GM12878 (cell line): Measurements from ENCODE around the gene CBARP. TPM values are rescaled to one million over a fixed set of nuclear protein-coding genes. Genes with fewer than 3 reads are reported as not detected.
A peak's percentile ranks its signal among the peaks of the same experiment; 100 is the strongest.

Experiments used
- CBX5 ChIP-seq: sonication (generic); IDR thresholded peaks from 2 replicates; pipeline ENCODE4 v1.6.1; 2016; ENCODE audit warnings: low read depth, moderate library complexity, mild to moderate bottlenecking, inconsistent platforms
- DPF2 ChIP-seq: fragments of 450-650 bp; IDR thresholded peaks from 2 replicates; pipeline ENCODE4 v1.6.1; 2017; ENCODE audit warnings: mild to moderate bottlenecking
- ESRRA ChIP-seq: IDR thresholded peaks from 2 replicates; pipeline ENCODE4 v1.6.1; 2012; ENCODE audit warnings: mild to moderate bottlenecking, low read length, improper control_type of control experiment
- ETV6 ChIP-seq, 2 experiments: fragments of 450-650 bp in 1 of 2; IDR thresholded peaks in 1 of 2; conservative IDR thresholded peaks in 1 of 2; 2 replicates each; pipeline ENCODE4 v1.6.1; 2014; ENCODE audit warnings: antibody characterized with exemption in 1 of 2, borderline replicate concordance in 1 of 2, low read depth in 1 of 2, mild to moderate bottlenecking in 1 of 2, moderate library complexity in 1 of 2
- FOXM1 ChIP-seq: IDR thresholded peaks from 2 replicates; pipeline ENCODE4 v1.6.1; 2012; ENCODE audit warnings: low read depth, mild to moderate bottlenecking, inconsistent platforms, low read length, moderate library complexity
- GABPA ChIP-seq: IDR thresholded peaks from 2 replicates; pipeline ENCODE4 v1.6.1; 2014; ENCODE audit warnings: antibody characterized with exemption, low read depth, mild to moderate bottlenecking, inconsistent platforms
- GATAD2B ChIP-seq: fragments of 450-650 bp; conservative IDR thresholded peaks from 2 replicates; pipeline ENCODE4 v1.6.1; 2017; ENCODE audit warnings: low read depth, mild to moderate bottlenecking, moderate library complexity
- KLF5 ChIP-seq: fragments of 450-650 bp; IDR thresholded peaks from 2 replicates; pipeline ENCODE4 v1.6.1; 2014; ENCODE audit warnings: mild to moderate bottlenecking; ENCODE audit not compliant: partially characterized antibody
- PAX5 ChIP-seq: IDR thresholded peaks from 2 replicates; pipeline ENCODE4 v1.6.1; 2011; ENCODE audit warnings: low read depth, low read length, borderline replicate concordance
- PAX8 ChIP-seq: fragments of 450-650 bp; IDR thresholded peaks from 2 replicates; pipeline ENCODE4 v1.6.1; 2017; ENCODE audit warnings: mild to moderate bottlenecking, moderate library complexity
- POLR2AphosphoS5 ChIP-seq: IDR thresholded peaks from 2 replicates; pipeline ENCODE4 v1.6.1; 2011; ENCODE audit warnings: mild to moderate bottlenecking, low read length, inconsistent platforms
- RAD21 ChIP-seq: IDR thresholded peaks from 2 replicates; pipeline ENCODE4 v1.6.1; 2011; ENCODE audit warnings: mild to moderate bottlenecking, low read depth, low read length, moderate library complexity; ENCODE audit not compliant: insufficient read depth
- RUNX3 ChIP-seq: IDR thresholded peaks from 2 replicates; pipeline ENCODE4 v1.6.1; 2012; ENCODE audit warnings: low read length, inconsistent platforms
- SIN3A ChIP-seq: IDR thresholded peaks from 2 replicates; pipeline ENCODE4 v1.6.1; 2012; ENCODE audit warnings: low read depth, low read length, improper control_type of control experiment
- SMAD5 ChIP-seq: IDR thresholded peaks from 2 replicates; pipeline ENCODE4 v1.6.1; 2016; ENCODE audit warnings: antibody characterized with exemption, low read depth
- STAT1 ChIP-seq: fragments of 450-650 bp; conservative IDR thresholded peaks from 2 replicates; pipeline ENCODE4 v1.6.1; 2014; ENCODE audit warnings: antibody characterized with exemption, mild to moderate bottlenecking
- SUZ12 ChIP-seq: fragments of 200-600 bp; sonication (generic); IDR thresholded peaks from one replicate; pipeline ENCODE4 v1.6.1; 2018; ENCODE audit warnings: antibody characterized with exemption, mild to moderate bottlenecking; ENCODE audit not compliant: unreplicated experiment
- TARDBP ChIP-seq: IDR thresholded peaks from 2 replicates; pipeline ENCODE4 v1.6.1; 2016; ENCODE audit warnings: borderline replicate concordance
- TBL1XR1 ChIP-seq: IDR thresholded peaks from 2 replicates; pipeline ENCODE4 v1.6.1; 2012; ENCODE audit warnings: low read depth, low read length, improper control_type of control experiment
- WRNIP1 ChIP-seq: IDR thresholded peaks from 2 replicates; pipeline ENCODE4 v1.6.1; 2011; ENCODE audit warnings: low read depth, low read length, improper control_type of control experiment, borderline replicate concordance
- ZNF207 ChIP-seq: fragments of 450-650 bp; IDR thresholded peaks from 2 replicates; pipeline ENCODE4 v1.6.1; 2014; ENCODE audit warnings: antibody characterized with exemption, mild to moderate bottlenecking, borderline replicate concordance
- ZNF274 ChIP-seq: IDR thresholded peaks from one replicate; pipeline ENCODE4 v1.8.0; 2011; ENCODE audit not compliant: insufficient read length, insufficient read depth
- ZNF622 ChIP-seq: fragments of 450-650 bp; IDR thresholded peaks from 2 replicates; pipeline ENCODE4 v1.6.1; 2017; ENCODE audit warnings: mild to moderate bottlenecking, inconsistent platforms
- polyA plus RNA-seq, 11 experiments: library from polyadenylated mRNA; depleted of rRNA in 4 of 11; unstranded in 6 of 11; stranded (reverse) in 5 of 11; fragments of >200 nt; fragmentation: Nextera tagmentation in 4 of 11; fragmentation: Illumina TruSeq in 1 of 11; extraction: Ambion mirVana in 4 of 11; extraction: Trizol in 1 of 11; gene quantifications; 1 replicate in 1 of 11; 2 replicates in 10 of 11; pipeline versions ENCODE4 v1.2.1 to v1.2.3, GENCODE V29; 2011 to 2016; ENCODE audit warnings: inconsistent platforms in 2 of 11, missing spikeins in 2 of 11, low read depth in 1 of 11
- total RNA-seq, 4 experiments: library from RNA; depleted of rRNA in 3 of 4; stranded (reverse); fragments of >200 nt in 3 of 4; fragmentation: Illumina TruSeq in 1 of 4; extraction: Trizol in 1 of 4; gene quantifications; 2 replicates each; pipeline versions ENCODE4 v1.2.1 to v1.2.3, GENCODE V29; 2013 to 2021
- TF ChIP-seq, protein P1 (sequence below): fragments of 150-350 bp; IDR thresholded peaks from 2 replicates; pipeline ENCODE4 v1.6.1; 2016; ENCODE audit warnings: low read depth, low read length
- TF ChIP-seq, protein P2 (sequence below): IDR thresholded peaks from 2 replicates; pipeline ENCODE4 v1.6.1; 2012; ENCODE audit warnings: low read depth, low read length, improper control_type of control experiment
- TF ChIP-seq, protein P3 (sequence below): fragments of 450-650 bp; formaldehyde crosslinking; IDR thresholded peaks from 2 replicates; pipeline ENCODE4 v1.5.0; 2022; ENCODE audit warnings: mild to moderate bottlenecking, missing genetic modification characterization

CBARP gene
- total and polyA plus RNA-seq, 10 of the 15 experiments (the other 5 are each of a cell fraction or from before 2014, with no cell fraction given): 0.04 to 0.59 (median 0.18) TPM; not detected in 3

DNA sequence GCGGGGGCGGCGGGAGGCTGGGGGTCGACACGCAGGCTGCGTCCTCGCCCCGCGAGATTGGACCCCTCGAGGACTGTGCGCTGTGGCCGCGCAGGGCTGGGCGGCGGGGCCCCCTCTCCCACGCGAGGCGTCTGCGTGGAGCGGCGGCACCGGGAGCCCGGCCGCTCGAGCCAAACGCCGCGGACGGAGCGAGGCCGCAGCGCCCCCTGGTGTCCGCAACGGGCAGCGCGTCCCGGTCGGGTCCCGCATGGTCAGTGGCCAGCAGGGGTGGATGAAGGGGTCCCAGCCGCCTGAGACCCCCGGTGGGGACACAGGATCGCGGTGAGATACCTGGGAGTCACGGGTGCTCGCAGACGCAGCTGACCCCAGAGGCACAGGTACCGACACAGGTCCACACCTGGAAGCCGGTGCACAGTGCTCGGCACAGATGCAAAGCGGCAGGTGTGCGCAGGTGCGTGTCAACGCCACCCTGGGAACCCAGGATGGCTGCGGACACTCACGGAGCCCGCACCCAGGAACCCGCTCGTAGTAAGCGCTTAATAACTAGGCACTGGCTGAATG, 29.2 kb upstream of the CBARP start (continued):
- TF ChIP-seq WRNIP1: no peak
- no peak for TF ChIP-seq ZNF622
- TF ChIP-seq TBL1XR1: no peak; the same call in 1 of the 2 replicates
- TF ChIP-seq, protein P1, sequence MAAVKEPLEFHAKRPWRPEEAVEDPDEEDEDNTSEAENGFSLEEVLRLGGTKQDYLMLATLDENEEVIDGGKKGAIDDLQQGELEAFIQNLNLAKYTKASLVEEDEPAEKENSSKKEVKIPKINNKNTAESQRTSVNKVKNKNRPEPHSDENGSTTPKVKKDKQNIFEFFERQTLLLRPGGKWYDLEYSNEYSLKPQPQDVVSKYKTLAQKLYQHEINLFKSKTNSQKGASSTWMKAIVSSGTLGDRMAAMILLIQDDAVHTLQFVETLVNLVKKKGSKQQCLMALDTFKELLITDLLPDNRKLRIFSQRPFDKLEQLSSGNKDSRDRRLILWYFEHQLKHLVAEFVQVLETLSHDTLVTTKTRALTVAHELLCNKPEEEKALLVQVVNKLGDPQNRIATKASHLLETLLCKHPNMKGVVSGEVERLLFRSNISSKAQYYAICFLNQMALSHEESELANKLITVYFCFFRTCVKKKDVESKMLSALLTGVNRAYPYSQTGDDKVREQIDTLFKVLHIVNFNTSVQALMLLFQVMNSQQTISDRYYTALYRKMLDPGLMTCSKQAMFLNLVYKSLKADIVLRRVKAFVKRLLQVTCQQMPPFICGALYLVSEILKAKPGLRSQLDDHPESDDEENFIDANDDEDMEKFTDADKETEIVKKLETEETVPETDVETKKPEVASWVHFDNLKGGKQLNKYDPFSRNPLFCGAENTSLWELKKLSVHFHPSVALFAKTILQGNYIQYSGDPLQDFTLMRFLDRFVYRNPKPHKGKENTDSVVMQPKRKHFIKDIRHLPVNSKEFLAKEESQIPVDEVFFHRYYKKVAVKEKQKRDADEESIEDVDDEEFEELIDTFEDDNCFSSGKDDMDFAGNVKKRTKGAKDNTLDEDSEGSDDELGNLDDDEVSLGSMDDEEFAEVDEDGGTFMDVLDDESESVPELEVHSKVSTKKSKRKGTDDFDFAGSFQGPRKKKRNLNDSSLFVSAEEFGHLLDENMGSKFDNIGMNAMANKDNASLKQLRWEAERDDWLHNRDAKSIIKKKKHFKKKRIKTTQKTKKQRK: no peak
- TF ChIP-seq ZNF274: no peak
- peak; percentile 100 for TF ChIP-seq GATAD2B
- TF ChIP-seq SMAD5: no peak
- no peak for TF ChIP-seq SUZ12
- TF ChIP-seq SIN3A: no peak
- peak; percentile 77 for TF ChIP-seq RAD21
- TF ChIP-seq ESRRA: no peak
- TF ChIP-seq ZNF207: peak; percentile 89; the same call in 1 of the 2 replicates
- TF ChIP-seq KLF5: no peak
- no peak for TF ChIP-seq PAX5
- no peak for TF ChIP-seq POLR2AphosphoS5
- no peak for TF ChIP-seq CBX5
- TF ChIP-seq, protein P2, sequence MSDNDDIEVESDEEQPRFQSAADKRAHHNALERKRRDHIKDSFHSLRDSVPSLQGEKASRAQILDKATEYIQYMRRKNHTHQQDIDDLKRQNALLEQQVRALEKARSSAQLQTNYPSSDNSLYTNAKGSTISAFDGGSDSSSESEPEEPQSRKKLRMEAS: no peak
- no peak for TF ChIP-seq ETV6 (conservative IDR thresholded peaks at IDR 0.05 in 1 of 2, IDR thresholded peaks at IDR 0.05 in 1 of 2; ENCODE audit: borderline replicate concordance in 1 of 2, low read depth in 1 of 2)
- TF ChIP-seq TARDBP: no peak
- TF ChIP-seq, protein P3, sequence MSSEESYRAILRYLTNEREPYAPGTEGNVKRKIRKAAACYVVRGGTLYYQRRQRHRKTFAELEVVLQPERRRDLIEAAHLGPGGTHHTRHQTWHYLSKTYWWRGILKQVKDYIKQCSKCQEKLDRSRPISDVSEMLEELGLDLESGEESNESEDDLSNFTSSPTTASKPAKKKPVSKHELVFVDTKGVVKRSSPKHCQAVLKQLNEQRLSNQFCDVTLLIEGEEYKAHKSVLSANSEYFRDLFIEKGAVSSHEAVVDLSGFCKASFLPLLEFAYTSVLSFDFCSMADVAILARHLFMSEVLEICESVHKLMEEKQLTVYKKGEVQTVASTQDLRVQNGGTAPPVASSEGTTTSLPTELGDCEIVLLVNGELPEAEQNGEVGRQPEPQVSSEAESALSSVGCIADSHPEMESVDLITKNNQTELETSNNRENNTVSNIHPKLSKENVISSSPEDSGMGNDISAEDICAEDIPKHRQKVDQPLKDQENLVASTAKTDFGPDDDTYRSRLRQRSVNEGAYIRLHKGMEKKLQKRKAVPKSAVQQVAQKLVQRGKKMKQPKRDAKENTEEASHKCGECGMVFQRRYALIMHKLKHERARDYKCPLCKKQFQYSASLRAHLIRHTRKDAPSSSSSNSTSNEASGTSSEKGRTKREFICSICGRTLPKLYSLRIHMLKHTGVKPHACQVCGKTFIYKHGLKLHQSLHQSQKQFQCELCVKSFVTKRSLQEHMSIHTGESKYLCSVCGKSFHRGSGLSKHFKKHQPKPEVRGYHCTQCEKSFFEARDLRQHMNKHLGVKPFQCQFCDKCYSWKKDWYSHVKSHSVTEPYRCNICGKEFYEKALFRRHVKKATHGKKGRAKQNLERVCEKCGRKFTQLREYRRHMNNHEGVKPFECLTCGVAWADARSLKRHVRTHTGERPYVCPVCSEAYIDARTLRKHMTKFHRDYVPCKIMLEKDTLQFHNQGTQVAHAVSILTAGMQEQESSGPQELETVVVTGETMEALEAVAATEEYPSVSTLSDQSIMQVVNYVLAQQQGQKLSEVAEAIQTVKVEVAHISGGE: no peak
- TF ChIP-seq GABPA: no peak
- TF ChIP-seq DPF2: peak; percentile 94
- TF ChIP-seq FOXM1: no peak
- TF ChIP-seq RUNX3: no peak
- no peak for TF ChIP-seq PAX8
- peak; percentile 56; the same call in 1 of the 2 replicates for TF ChIP-seq STAT1
